Measurements from ENCODE around the gene TENM4.

DNA sequence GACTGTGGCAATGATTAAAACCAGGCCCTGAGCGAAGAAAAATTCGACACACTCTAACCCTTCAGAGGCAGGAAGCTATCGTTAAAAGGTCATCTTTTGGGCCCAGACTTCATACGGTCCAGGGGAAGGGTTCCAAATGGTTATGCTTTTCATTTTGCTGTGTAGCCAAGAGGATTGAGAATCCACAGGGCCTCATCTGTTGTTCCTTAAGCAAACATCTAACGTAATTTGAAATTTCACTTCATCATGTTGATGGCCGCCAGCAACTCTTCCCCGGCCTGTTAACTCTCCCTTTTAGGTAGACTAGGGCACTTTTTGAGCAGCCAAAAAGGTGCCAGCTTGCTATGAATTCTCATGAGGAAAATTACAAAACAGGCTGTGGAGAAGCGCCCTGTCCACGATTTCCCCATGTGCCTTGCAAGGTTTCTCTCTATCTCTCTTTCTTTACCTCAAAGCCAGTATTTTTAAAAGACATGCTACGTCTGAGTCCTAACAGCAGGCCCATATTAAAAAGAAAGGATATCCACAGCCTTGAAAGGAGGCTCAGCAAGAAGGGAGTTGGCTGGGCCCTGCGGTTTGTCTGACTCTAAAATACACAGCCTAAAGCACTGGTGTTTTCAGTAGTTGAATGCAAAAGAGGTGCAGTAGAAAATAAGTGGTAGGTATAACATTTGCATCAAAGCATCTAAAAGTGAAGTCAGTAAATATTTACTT is 509.9 kb downstream of the TENM4 start:
- no peak for TF ChIP-seq POLR2A (IDR thresholded peaks at IDR 0.05)
- TF ChIP-seq, protein P1, sequence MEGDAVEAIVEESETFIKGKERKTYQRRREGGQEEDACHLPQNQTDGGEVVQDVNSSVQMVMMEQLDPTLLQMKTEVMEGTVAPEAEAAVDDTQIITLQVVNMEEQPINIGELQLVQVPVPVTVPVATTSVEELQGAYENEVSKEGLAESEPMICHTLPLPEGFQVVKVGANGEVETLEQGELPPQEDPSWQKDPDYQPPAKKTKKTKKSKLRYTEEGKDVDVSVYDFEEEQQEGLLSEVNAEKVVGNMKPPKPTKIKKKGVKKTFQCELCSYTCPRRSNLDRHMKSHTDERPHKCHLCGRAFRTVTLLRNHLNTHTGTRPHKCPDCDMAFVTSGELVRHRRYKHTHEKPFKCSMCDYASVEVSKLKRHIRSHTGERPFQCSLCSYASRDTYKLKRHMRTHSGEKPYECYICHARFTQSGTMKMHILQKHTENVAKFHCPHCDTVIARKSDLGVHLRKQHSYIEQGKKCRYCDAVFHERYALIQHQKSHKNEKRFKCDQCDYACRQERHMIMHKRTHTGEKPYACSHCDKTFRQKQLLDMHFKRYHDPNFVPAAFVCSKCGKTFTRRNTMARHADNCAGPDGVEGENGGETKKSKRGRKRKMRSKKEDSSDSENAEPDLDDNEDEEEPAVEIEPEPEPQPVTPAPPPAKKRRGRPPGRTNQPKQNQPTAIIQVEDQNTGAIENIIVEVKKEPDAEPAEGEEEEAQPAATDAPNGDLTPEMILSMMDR (IDR thresholded peaks at IDR 0.05): no peak
